ENCODE measurements around the gene EPHB1.

DNA sequence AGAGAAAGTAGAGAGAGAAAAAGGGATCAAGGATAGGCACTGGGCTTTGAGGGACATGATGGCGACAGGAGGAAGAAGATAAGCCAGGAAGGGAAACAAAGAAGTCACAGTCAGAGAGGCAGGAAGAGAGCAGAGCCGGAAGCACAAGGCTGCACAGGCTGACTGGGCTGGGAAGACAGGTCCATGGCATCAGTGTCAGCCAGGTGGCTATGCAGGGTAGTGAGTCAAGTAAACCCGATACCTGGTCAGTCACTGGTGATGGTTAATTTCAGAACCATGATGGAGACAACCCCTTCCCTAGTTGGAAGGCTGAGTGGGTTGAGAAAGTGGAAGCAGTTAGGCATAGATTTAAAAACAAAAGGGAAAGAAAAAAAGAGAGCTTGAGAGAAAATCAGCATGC, 203.8 kb downstream of the EPHB1 start:
- TF ChIP-seq YY1 (IDR thresholded peaks at IDR 0.05; ENCODE audit: insufficient read depth, insufficient read length) (no peak), ZNF274 (IDR thresholded peaks at IDR 0.05; ENCODE audit: low read depth, low read length) (no peak)

All from NT2/D1 (cell line).